Effector CD8-positive, alpha-beta T cell (primary cell): ENCODE results near the gene LMOD3.

Experiments used
- DNase-seq: peaks from one replicate; lab custom pipeline; 2025; lab: John Stamatoyannopoulos, UW

LMOD3 gene

DNA sequence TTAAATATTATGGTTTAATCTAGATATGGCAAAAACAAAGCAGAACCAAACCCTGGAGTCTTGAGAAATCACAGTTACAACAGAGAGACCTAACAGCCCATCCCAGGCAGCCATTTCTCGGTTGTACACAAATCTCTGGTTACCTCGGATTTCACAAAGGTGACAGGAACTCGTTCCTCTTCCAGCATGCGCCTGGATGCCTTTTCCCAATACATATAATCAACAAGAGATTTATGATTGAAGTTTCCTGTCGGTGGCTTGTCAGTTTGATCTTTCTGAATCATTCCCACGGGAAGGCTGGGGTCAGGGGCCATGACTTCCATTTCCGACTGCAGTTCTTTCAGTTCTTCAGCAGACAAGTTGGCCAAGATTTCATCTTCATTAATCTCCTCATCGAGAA lies 445 bp downstream of the LMOD3 start:
- no peak for DNase-seq

DNA sequence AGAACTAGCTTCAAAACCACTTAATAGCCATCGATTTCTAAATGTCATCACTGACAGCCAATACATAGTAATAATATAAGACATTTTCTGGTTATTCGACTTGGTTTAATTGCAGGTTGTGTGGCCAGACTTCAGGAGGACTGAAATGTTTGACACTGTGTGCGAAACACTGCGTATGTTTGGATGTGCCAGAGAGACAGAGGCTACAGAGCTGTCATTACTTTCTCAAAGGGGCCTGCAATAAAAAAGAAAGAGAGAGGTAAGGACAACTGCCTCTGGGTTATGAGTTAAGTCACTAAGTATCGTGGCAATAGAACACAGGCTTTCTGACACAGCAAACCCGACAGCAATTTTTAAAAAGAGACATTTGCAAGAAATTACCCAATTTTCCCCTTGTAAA lies 882 bp downstream of the LMOD3 start:
- DNase-seq = no peak

DNA sequence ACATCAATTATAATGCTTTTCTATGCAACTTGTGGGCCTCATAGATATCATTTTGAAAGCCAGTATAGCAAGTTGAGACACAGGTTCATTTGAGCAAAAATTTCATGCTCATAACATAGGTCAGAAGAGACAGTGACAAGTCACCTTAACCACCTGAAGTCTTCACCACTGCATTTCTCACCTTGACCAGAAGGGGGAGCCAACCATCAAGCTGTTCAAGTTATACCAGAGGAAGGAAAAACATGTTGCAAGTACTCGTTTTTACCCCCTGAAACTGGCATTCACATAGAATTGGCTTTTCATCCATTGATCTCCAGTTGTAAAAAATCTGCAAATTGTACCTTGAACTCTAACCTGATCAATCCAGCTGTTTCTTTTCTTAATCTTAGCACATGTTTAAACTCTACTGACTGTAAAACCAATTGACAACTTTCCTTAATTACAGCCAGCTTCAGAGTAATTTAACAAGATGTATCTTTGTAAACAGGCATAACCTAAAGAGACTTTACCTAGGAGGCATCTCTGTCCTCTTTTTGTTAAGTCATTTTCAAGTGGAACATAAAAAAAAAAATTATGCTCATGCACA lies 1.4 kb downstream of the LMOD3 start:
- DNase-seq = peak; percentile 71

DNA sequence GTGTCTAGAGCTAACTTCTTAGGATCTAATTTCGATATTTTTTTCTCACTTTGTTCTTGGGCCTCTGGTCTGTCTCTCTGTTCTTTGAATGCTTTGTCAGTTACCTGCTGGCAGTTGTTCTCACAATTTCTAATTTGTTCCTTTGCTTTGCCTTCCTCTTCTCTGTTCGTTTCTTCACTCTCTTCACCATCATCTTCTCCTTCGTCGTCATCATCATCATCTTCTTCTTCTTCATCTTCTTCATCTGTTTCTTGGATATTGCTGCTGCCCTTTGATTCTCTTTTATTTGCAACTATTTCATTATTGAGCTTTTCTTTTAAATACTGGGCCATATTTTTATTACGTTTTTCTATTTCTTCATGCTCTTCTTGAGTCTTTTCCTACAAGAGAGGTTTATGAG lies 2.7 kb downstream of the LMOD3 start:
- DNase-seq = no peak

DNA sequence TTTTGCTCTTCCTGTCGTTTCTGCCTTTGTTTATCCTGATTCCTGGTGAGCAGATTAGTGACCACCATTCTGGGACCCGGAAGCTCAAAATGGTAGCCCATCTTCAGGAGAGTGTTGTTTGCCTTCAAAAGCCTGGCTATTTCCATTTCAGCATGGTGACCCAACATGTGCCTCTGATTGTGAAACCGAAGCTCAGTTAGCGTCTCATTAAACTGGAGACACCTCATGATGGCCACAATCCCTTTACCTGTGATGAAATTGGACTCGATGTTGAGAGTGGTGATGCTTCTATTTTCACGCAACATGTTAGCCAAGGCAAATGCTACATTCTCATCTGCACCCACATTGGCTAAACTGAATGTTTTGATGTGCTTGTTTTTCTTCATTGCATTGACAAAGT lies 3.3 kb downstream of the LMOD3 start:
- no peak for DNase-seq

DNA sequence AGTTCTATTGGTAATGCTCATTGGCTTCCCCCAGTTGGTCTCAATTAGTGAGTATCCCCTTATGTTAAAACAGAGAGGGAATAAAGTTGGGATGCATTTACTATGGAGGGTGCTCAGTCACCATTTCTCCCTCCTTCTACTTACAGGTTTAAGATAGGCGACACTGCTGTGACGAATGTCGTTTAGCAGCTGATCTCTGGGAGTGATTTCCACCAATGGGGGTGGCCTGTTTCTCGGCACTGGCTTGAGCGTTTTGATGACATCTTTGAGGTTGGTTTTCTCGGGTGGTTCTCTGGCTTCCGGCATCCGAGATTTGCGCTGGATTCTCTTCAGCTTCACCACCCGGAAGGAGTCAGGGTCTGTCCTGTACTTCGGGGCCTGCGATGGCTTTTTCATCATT lies 3.8 kb downstream of the LMOD3 start:
- no peak for DNase-seq

DNA sequence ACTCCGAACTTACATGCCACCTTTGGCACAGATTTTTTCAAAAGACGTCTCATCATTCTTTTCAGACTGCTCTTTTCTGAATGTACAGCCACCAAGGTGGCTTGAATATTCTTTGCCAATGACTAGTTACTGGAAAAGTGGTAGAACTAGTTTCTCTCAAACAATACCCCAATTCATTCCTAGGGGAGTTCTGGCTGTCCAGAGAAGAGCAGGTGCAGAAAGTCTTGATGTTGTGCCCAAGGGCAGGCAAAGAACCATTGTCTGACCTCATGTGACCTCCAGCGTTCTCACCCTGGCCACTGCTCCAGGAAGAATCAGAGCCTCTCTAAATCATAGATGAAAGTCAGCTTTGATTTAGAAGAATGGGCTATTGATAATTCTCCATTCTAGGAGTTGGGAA lies 5.5 kb downstream of the LMOD3 start:
- no peak for DNase-seq

DNA sequence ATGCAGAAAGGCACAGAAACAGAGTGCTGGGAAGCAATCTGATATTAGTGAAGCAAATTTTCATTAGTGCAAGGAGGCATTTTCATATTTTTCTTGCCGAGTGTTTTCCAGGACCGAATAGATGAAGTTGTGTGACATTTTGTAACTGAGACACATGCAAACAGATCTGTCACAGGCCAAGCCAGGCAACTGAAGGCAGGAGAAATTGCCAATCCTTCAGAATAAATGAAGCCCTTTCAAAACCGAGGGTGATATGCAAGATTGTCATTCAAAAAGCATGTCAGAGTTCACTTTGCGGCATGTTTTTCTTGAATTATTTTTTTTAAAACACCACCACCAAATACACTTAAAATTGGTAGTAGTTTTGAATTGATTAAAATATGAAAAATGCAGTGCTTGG lies 6.2 kb downstream of the LMOD3 start:
- no peak for DNase-seq

DNA sequence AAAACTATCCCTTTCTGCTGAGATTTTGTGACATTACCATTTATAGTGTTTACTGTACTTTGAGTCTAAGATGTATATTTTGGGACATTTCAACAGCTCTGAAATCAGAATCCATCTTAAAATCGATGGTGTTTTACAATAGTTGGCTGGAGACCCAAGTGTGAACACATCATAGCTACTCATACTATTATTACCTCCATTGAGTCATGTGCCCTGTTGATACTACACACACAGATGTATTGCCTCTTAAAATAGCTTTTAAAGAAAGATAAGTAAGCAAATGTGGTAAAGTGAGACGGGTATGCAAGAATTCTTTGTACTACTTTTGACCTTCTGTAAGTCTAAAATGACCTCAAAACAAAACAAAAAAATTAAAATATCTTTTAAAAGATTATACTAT lies 6.7 kb downstream of the LMOD3 start:
- DNase-seq = no peak

DNA sequence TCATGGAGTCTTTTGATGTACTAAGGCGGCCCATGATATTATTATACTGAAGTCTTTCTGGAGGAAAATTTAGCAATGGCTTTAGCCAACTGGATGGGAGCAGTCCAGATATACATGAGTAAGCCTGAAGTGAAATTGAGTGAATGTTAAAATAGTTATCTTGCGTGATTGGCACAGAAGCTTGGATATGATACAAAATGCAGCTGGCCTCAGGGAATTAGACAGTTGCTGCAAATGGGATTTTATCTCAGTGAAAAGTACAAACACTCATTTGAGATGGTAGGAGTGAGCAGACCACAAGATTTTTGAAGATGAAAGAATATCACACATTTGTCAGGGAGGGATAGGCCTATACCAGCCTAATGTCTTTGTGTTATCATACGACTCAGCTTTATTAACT lies 8.9 kb downstream of the LMOD3 start:
- no peak for DNase-seq

DNA sequence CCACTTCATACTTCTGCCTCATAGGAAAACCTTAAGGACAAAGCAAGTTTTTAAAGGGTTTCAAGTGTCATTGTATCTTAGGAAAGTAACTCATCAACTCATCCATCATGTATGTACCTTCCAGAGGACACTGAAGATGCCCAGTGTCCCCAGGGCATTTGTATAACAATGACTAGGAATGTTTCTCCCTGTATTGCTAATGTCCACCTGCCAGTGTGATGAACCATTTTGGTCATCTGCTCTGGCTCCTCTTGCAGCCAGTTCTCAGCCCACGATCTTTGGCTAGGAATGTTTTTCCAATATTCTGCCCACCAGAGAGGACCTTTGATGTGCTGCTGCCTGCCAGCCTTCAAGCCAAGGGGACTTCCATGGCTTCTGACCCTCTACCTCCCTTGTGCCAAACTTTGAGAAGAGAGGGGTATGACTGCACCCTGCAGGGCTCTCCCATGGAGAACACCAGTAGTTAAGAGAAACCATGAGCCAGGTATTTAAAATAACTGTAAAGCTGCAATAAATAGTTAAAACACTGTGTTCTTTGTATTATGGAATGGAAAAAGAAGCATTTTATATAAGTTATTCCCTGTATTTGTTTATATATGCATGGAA lies 11.4 kb downstream of the LMOD3 start:
- no peak for DNase-seq

DNA sequence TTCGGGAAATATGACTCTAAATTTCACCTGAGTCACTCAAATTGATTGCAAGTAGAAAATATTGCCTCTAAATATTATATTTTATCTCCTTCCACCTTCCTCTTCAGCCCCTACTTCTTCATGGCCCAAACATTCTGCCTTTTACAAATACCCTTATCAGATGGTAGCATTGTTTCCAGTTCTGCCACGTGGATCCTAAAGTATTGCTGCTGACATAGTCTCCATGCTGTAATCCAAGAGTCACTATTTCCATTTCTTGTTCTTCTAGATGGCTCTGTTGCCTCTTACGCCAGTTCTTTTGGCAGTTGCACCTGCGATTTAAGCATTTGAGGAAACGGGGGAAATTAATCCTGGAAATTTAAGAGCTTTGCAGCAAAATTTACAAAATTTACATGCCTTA lies 13.6 kb downstream of the LMOD3 start:
- no peak for DNase-seq

DNA sequence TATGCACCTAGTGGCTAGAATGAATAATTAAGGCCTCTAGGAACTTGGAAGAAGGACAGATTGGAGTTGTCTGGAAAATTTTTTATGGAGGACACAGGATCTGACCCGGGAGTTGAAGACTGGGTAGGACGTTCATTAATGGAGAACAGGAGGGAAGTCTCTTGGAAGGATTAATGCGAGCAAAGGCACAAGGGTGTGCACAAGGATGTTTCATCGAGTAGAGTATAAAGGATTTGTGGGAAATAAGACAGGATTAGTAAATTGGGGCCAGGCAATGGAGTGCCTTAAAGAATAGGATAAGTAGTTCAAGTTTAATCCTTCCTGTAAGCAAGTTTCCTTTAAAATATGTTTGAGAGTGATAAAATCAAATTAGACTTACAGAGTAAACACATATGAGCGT lies 14.6 kb downstream of the LMOD3 start:
- no peak for DNase-seq

DNA sequence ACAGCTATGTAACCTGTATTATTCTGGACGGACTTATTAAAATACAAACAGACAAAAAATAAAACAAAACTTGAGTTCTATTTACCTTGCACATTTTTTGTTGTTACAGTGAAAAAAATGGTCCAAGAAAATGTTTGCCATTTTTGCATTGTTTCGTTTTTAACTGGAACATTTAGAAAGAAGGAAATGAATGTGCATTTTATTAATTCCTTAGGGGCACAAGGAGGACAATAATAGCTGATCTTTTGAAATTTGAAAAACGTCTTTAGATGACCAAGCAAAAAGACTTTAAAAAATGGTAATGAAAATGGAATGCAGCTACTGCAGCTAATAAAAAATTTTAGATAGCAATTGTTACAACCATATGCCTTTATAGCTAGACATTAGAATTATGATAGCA lies 17.1 kb downstream of the LMOD3 start:
- DNase-seq = no peak

DNA sequence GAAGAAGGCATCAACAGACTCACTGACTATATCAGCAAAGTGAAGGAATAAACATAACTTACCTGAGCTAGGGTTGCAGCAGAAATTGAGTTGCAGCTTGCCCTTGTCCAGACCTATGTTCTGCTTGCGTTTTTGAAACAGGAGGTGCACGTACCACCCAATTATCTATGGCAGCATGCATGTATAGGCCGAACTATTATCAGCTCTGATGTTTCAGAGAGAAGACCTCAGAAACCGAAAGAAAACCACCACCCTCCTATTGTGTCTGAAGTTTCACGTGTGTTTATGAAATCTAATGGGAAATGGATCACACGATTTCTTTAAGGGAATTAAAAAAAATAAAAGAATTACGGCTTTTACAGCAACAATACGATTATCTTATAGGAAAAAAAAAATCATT lies 17.8 kb downstream of the LMOD3 start:
- DNase-seq = no peak

DNA sequence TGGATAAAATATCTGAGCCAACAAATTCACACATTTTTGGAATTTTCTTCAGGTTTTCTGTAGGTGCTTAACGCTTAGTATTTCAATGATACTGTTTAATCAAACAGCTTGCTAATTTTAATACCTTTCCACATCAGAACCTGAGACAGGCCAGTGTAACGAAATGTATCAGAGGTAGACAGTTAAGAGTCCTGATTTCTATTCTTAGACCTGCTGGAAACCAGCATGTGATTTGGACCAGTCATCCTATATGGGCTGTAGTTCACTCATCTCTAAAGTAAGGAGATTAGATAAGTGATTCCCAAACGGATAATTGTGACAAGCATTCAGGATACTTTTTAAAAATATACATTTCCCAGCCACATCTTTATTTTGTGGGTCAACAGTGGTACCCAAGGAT lies 19.3 kb downstream of the LMOD3 start:
- no peak for DNase-seq

DNA sequence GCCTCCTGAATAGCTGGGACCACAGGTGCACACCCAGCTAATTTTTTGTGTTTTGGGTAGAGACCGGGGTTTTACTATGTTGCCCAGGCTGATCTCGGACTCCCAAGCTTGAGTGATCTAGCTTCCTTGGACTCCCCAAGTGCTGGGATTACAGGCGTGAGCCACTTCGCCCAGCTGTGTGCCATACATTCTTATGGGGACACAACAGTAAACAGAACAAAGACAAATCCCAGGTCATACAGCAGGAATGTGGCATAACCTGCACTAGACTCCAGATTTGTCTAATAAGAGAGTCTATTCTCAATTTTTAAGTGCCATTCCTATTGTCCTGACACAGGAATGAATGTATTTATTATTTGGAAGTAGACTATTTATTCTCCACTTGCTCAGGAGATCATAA lies 20.0 kb downstream of the LMOD3 start:
- no peak for DNase-seq

DNA sequence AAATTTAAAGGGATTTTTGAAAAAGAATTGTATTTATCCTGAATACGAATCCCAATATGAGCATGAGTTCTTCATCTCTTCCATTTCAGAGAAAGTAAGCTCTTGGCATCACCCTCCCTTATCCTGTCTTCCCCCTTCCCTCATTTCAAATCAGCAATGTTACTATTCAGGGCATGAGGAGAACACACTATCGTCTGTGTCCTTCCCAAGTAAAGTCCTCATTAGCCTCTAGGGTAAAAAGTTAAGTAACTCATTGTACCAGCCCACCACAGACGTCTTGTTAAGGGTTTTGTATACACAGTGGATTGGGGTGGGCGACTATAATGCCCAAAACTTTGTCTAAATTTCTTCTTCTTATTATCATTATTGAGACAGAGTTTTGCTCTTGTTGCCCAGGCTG lies 22.8 kb downstream of the LMOD3 start:
- DNase-seq = no peak

DNA sequence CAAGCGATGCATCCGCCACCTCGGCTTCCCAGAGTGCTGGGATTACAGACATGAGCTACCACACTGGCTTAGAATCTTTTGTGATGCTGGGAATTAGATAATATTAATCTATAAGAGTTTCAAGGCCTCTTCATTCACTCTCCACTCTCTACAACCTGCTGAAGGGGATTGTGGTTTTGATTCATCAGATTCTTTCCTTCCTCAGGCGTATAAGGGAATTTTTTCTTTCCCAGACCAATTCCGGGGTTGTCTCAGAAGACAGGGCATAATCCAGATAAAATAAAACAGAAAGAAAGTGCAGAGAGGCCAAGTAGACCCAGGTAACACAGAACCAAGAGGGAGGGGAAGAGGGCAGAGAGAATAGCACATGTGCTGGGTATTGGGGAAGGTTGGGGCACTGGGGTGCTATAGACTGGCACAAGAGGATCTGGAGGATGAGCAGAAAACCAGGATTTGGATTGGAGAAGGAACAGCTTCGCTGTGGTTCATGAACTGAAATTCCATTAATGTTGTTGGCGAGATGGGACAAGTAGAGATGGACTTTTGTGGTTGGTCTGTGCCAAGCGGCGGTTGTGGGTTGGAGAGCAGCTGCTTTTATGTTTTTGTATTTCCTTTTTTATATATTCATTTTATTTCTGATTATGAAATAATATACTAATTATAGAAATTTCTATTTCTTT lies 24.8 kb downstream of the LMOD3 start:
- DNase-seq = no peak

DNA sequence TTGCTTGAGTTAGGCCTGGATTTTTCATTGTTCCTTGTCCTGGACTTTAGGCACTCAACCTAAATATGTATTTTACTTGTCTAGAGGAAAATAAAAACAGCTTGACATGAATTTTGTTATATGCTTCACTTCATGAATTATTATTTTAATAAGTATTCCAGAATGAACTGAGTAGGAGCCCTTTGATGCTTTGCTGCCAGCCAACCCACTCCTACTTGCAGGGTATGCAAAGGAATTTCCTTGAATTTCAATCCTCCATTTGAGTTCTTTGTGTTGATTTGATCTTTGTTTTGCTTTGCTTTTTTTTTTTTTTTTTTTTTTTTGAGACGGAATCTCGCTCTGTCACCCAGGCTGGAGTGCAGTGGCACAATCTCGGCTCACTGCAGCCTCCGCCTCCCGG lies 26.1 kb downstream of the LMOD3 start:
- DNase-seq = no peak

DNA sequence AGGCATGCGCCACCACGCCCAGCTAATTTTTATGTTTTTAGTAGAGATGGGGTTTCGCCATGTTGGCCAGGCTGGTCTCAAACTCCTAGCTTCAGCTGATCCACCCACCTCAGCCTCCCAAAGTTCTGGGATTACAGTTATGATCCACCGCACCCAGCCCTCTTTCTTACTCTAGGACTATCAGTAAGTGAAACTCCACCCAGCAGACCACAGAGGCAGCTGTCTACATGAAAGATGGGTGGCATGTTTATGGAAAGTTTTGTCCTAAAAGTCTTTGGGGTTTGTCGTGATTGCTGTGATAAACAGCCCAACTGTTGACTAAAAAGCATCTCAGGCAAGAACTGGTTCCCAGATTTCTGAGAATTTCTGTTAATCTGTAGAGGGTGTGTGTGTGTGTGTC lies 26.8 kb downstream of the LMOD3 start:
- no peak for DNase-seq

DNA sequence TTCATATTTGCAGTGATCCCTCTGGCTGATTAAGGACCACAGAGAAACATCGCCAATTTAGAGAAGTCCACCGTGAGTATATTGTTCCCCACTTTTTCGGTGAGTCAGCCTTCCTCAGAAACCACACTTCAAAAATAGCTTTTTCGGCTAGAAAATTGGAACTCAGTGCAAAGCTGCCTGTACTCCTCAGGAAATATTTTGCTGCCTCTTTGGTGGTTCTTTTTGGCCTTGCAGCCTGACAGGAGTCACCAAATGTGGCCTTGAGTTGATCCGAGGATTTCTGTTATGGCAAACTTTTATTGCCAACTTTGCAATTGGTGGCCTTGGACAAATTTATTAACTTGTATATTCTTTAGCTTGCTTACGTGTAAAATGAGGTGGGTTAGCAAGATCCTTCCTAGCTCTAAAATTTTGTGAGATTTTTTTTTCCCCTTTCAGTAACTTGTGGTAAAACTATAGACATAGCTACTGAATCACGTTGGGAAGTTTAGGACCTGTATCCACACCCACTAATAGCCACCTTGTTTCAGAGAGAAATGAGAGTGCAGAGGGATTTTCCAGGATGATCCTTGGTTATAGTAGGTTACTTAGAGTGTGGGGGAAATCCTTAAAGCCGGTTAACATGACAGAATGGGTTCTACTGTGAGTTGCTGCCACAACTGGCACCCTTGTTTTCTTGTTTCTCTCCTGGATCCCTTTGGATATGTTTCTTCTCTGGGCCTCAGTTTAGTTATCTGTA lies 27.8 kb downstream of the LMOD3 start:
- DNase-seq = no peak

DNA sequence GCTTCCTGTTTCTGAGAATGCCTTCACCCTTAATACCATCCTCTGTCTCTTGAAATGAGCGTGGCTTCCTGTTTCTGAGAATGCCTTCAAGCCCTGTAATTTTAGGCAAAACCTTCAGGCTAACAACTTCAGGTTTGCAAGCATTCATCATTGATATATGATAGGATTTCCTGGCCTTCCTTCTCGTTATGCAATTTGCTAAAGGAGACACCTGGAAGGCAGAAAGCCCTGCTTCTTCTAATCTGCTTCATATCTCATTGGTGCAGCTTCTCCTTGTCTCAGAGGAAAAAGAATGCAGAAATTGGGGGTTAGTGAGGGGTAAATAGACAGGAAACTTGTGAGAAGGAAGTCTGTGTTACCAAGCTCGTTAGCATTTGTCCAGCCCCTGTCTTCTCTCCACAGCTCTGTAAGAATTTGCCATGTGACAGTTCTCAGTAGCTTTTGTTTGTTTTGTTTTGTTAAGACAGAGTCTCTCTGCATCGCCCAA lies 30.3 kb downstream of the LMOD3 start:
- DNase-seq = no peak
